ENCODE data around the gene KLHDC8B.
"Not testable (repeated sequence)": the region's sequence is repeated elsewhere in the genome, so short reads cannot be mapped to it uniquely, and the experiment has no call there.

DNA sequence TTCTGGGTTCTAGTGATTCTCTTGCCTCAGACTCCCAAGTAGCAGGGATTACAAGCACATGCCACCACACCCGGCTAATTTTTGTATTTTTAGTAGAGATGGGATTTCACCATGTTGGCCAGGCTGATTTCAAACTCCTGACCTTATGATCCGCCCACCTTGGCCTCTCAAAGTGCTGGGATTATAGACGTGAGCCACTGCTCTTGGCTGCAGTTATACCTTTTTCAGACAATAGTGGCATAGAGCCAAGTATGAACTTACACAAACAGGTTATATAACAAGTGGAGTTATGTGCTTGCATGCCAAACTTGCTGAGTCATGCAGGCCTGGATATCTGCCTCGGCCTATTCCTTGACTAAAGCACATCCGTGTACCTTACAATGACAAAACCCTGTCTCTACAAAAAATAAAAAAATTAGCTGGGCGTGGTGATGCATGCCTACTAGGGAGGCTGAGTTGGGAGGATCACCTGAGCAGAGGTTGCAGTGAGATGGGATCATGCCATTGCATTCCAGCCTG, 47.1 kb downstream of the KLHDC8B start:
- TF ChIP-seq, protein P1, sequence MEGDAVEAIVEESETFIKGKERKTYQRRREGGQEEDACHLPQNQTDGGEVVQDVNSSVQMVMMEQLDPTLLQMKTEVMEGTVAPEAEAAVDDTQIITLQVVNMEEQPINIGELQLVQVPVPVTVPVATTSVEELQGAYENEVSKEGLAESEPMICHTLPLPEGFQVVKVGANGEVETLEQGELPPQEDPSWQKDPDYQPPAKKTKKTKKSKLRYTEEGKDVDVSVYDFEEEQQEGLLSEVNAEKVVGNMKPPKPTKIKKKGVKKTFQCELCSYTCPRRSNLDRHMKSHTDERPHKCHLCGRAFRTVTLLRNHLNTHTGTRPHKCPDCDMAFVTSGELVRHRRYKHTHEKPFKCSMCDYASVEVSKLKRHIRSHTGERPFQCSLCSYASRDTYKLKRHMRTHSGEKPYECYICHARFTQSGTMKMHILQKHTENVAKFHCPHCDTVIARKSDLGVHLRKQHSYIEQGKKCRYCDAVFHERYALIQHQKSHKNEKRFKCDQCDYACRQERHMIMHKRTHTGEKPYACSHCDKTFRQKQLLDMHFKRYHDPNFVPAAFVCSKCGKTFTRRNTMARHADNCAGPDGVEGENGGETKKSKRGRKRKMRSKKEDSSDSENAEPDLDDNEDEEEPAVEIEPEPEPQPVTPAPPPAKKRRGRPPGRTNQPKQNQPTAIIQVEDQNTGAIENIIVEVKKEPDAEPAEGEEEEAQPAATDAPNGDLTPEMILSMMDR (conservative IDR thresholded peaks at IDR 0.05 in 1 of 2, IDR thresholded peaks at IDR 0.05 in 1 of 2; ENCODE audit: low read depth in 1 of 2, low read length in 2 of 2): not testable (repeated sequence)
- TF ChIP-seq EZH2 (IDR thresholded peaks at IDR 0.05; ENCODE audit: low read length, missing control alignments): not testable (repeated sequence)
